ENCODE measurements around the gene TRPC1. TPM values are rescaled to one million over a fixed set of nuclear protein-coding genes. Genes with fewer than 3 reads are reported as not detected.

Gene TRPC1
- total RNA-seq, 4 donors from 2014 or later: 0.91 to 11.8 (median 1.0) TPM

GRCh38 chr3:142795332-142795731 lies 71.5 kb downstream of the TRPC1 start:
- H3K4me3 ChIP-seq: no peak overlapping the region
- H3K27me3 ChIP-seq: no peaks in the 10 kb centered on the region
- no peaks in the 10 kb centered on the region for H3K36me3 ChIP-seq
- 78 to 95% methylated on average over 1 of the region's 1 CpG for WGBS, 2 donors
- intact Hi-C loops (cut with DNase I): no loop called here
- DNase-seq: no peak
- no peaks in the 10 kb centered on the region for H3K4me1 ChIP-seq
- TF ChIP-seq POLR2A (IDR thresholded peaks at IDR 0.05) (no peak), CTCF (IDR thresholded peaks at IDR 0.05) (no peak)
- no peaks in the 10 kb centered on the region for H3K9me3 ChIP-seq
- H3K27ac ChIP-seq: no peak overlapping the region

- no peak overlapping the region for H3K27ac ChIP-seq
- 71 to 72% methylated on average over 2 of the region's 2 CpGs for WGBS, 2 donors
- TF ChIP-seq CTCF (IDR thresholded peaks at IDR 0.05) (no peak), POLR2A (IDR thresholded peaks at IDR 0.05) (no peak)
- H3K9me3 ChIP-seq: no peaks in the 10 kb centered on the region
- H3K36me3 ChIP-seq: no peaks in the 10 kb centered on the region
- H3K4me1 ChIP-seq: no peaks in the 10 kb centered on the region
- no peak overlapping the region for H3K4me3 ChIP-seq
- intact Hi-C loops (cut with DNase I): no loop called here
- H3K27me3 ChIP-seq: no peaks in the 10 kb centered on the region
- no peak for DNase-seq
These were observed 73.0 kb downstream of the TRPC1 start for GRCh38 chr3:142796823-142797222.

- no peak for TF ChIP-seq POLR2A (IDR thresholded peaks at IDR 0.05)
- TF ChIP-seq CTCF (IDR thresholded peaks at IDR 0.05): no peak
- Histone ChIP-seq H3K27me3 (no peaks in the 10 kb centered on the region), H3K4me1 (no peaks in the 10 kb centered on the region), H3K4me3 (no peak overlapping the region), H3K9me3 (no peaks in the 10 kb centered on the region), H3K36me3 (no peaks in the 10 kb centered on the region), H3K27ac (no peak overlapping the region)
- WGBS, 2 donors: 82 to 92% methylated on average over 2 of the region's 2 CpGs
- intact Hi-C loops (cut with DNase I): no loop called here
- no peak for DNase-seq
These were observed 77.9 kb downstream of the TRPC1 start for GRCh38 chr3:142801746-142802145.

- 50 to 86% methylated on average over 1 of the region's 1 CpG for WGBS, 2 donors
- no peak for TF ChIP-seq CTCF (IDR thresholded peaks at IDR 0.05)
- no peak for TF ChIP-seq POLR2A (IDR thresholded peaks at IDR 0.05)
- Histone ChIP-seq H3K4me3 (no peak overlapping the region), H3K36me3 (no peaks in the 10 kb centered on the region), H3K9me3 (no peaks in the 10 kb centered on the region), H3K27me3 (no peaks in the 10 kb centered on the region), H3K27ac (no peak overlapping the region), H3K4me1 (no peaks in the 10 kb centered on the region)
- DNase-seq: no peak
- intact Hi-C loops (cut with DNase I): no loop called here
These were observed 79.1 kb downstream of the TRPC1 start for GRCh38 chr3:142802891-142803290.

GRCh38 chr3:142808103-142808917 lies 84.5 kb downstream of the TRPC1 start:
- Histone ChIP-seq H3K27me3 (no peaks in the 10 kb centered on the region), H3K4me1 (no peaks in the 10 kb centered on the region), H3K27ac (no peak overlapping the region), H3K36me3 (no peaks in the 10 kb centered on the region), H3K9me3 (no peaks in the 10 kb centered on the region), H3K4me3 (no peak overlapping the region)
- intact Hi-C loops (cut with DNase I): no loop called here
- WGBS, 2 donors: 72 to 76% methylated on average over 9 of the region's 9 CpGs
- TF ChIP-seq CTCF (IDR thresholded peaks at IDR 0.05): no peak
- no peak for TF ChIP-seq POLR2A (IDR thresholded peaks at IDR 0.05)
- DNase-seq: no peak

Data from esophagus squamous epithelium (tissue), 5 donors.